Astrocyte (in vitro differentiated cells and primary cell): ENCODE results near the gene ADGRE1. TPM values are rescaled to one million over a fixed set of nuclear protein-coding genes. Genes with fewer than 3 reads are reported as not detected.

ENCODE experiments used
- DNase-seq: peaks from one replicate; pipeline ENCODE4 v3.0.0-alpha.2; 2010; ENCODE audit warnings: low read depth
- FAIRE-seq: peaks from 2 replicates; lab custom pipeline; 2011; peaks lifted over from hg19 to GRCh38; lab: Jason Lieb, UNC
- H2AFZ ChIP-seq: 2 replicates; pipeline ENCODE4 v1.6.0; 2012; ENCODE audit warnings: low read depth, low read length, inconsistent platforms
- H3K27ac ChIP-seq: 2 replicates; pipeline ENCODE4 v1.5.1; 2011; ENCODE audit warnings: low read depth, low read length, inconsistent platforms
- H3K27me3 ChIP-seq: 2 replicates; pipeline ENCODE4 v1.6.0; 2011; ENCODE audit warnings: low read length, inconsistent platforms; ENCODE audit not compliant: insufficient read depth
- H3K36me3 ChIP-seq: 2 replicates; pipeline ENCODE4 v1.5.1; 2011; ENCODE audit warnings: low read length, inconsistent platforms; ENCODE audit not compliant: insufficient read depth
- H3K4me1 ChIP-seq: 2 replicates; pipeline ENCODE4 v1.5.1; 2011; ENCODE audit warnings: low read length, inconsistent platforms; ENCODE audit not compliant: insufficient read depth
- H3K4me2 ChIP-seq: 2 replicates; pipeline ENCODE4 v1.6.0; 2012; ENCODE audit warnings: low read length, inconsistent platforms
- H3K4me3 ChIP-seq: 2 replicates; pipeline ENCODE4 v1.5.1; 2011; ENCODE audit warnings: low read depth, mild to moderate bottlenecking, low read length, inconsistent platforms; ENCODE audit not compliant: insufficient read depth
- H3K79me2 ChIP-seq: 2 replicates; pipeline ENCODE4 v1.6.0; 2012; ENCODE audit warnings: mild to moderate bottlenecking, low read length, inconsistent platforms; ENCODE audit not compliant: insufficient read depth
- H3K9ac ChIP-seq: 2 replicates; pipeline ENCODE4 v1.6.0; 2012; ENCODE audit warnings: mild to moderate bottlenecking, low read length, inconsistent platforms
- H3K9me3 ChIP-seq: 2 replicates; pipeline ENCODE4 v1.5.1; 2012; ENCODE audit warnings: low read depth, mild to moderate bottlenecking, low read length, inconsistent platforms; ENCODE audit not compliant: insufficient read depth
- H4K20me1 ChIP-seq: 2 replicates; pipeline ENCODE4 v1.6.0; 2012; ENCODE audit warnings: low read length, inconsistent platforms; ENCODE audit not compliant: insufficient read depth
- H3K27ac Mint-ChIP-seq: one replicate; pipeline ENCODE4 v1.8.0; 2021; ENCODE audit warnings: mild to moderate bottlenecking, mixed read lengths; ENCODE audit not compliant: unreplicated experiment
- H3K27me3 Mint-ChIP-seq: one replicate; pipeline ENCODE4 v1.8.0; 2021; ENCODE audit warnings: low read depth, mixed read lengths; ENCODE audit not compliant: unreplicated experiment
- H3K36me3 Mint-ChIP-seq: one replicate; pipeline ENCODE4 v1.8.0; 2021; ENCODE audit warnings: low read depth, mixed read lengths; ENCODE audit not compliant: unreplicated experiment
- H3K4me1 Mint-ChIP-seq: one replicate; pipeline ENCODE4 v1.8.0; 2021; ENCODE audit warnings: low read depth, mixed read lengths; ENCODE audit not compliant: unreplicated experiment
- H3K4me3 Mint-ChIP-seq: one replicate; pipeline ENCODE4 v1.8.0; 2021; ENCODE audit warnings: mild to moderate bottlenecking, moderate library complexity, mixed read lengths; ENCODE audit not compliant: unreplicated experiment
- H3K9me3 Mint-ChIP-seq: one replicate; pipeline ENCODE4 v1.8.0; 2021; ENCODE audit warnings: mild to moderate bottlenecking, mixed read lengths; ENCODE audit not compliant: unreplicated experiment
- CTCF ChIP-seq: IDR thresholded peaks from 2 replicates; pipeline ENCODE4 v1.5.1; 2011; ENCODE audit warnings: low read depth, mild to moderate bottlenecking, inconsistent platforms, low read length, moderate library complexity; ENCODE audit not compliant: insufficient read depth
- EZH2 ChIP-seq: IDR thresholded peaks from 2 replicates; pipeline ENCODE4 v1.6.1; 2012; ENCODE audit warnings: mild to moderate bottlenecking, low read length, inconsistent platforms; ENCODE audit not compliant: insufficient read depth
- total RNA-seq: library from RNA; stranded (reverse); gene quantifications from 2 replicates; pipeline ENCODE4 v1.2.1, GENCODE V29; 2021

ADGRE1 gene
- total RNA-seq, 1 donor from 2014 or later = not detected

GRCh38 chr19:6988257-6988656 is 100.9 kb downstream of the ADGRE1 start:
- Histone ChIP-seq H2AFZ (no peak overlapping the region), H3K27me3 (no peaks in the 10 kb centered on the region), H4K20me1 (no peaks in the 10 kb centered on the region), H3K9me3 (peaks cover 17% of the 10 kb centered on the region), H3K9ac (no peak overlapping the region), H3K4me1 (no peaks in the 10 kb centered on the region), H3K79me2 (no peaks in the 10 kb centered on the region), H3K27ac (no peak overlapping the region), H3K4me3 (no peak overlapping the region), H3K36me3 (no peaks in the 10 kb centered on the region), H3K4me2 (no peak overlapping the region)
- Mint-ChIP-seq H3K27ac (no peak overlapping the region), H3K4me1 (no peaks in the 10 kb centered on the region), H3K9me3 (peaks cover 16% of the 10 kb centered on the region), H3K4me3 (no peak overlapping the region), H3K27me3 (no peaks in the 10 kb centered on the region), H3K36me3 (no peaks in the 10 kb centered on the region)
- DNase-seq = no peak
- TF ChIP-seq CTCF = no peak
- no peak for TF ChIP-seq EZH2
- FAIRE-seq = no peak

Other genes with a start within 250 kb of the ADGRE1 start
- not detected in 2 replicates for gene TNFSF14, start 217.4 kb upstream of the ADGRE1 start, total RNA-seq
- gene C3, start 166.9 kb upstream of the ADGRE1 start, total RNA-seq = 0.77 and 2.4 TPM in 2 replicates
- gene GPR108, start 150.0 kb upstream of the ADGRE1 start, total RNA-seq = 41.6 and 50.9 TPM in 2 replicates
- gene TRIP10, start 147.9 kb upstream of the ADGRE1 start, total RNA-seq = 36.3 and 41.4 TPM in 2 replicates
- gene SH2D3A, start 120.1 kb upstream of the ADGRE1 start, total RNA-seq = 0.91 and 2.6 TPM in 2 replicates
- gene VAV1, start 114.9 kb upstream of the ADGRE1 start, total RNA-seq = not detected in 2 replicates
- not detected in 2 replicates for gene MBD3L2B, start 133.9 kb downstream of the ADGRE1 start, total RNA-seq
- gene MBD3L5, start 143.0 kb downstream of the ADGRE1 start, total RNA-seq = not detected in 2 replicates
- gene MBD3L4, start 152.6 kb downstream of the ADGRE1 start, total RNA-seq = not detected in 2 replicates
- 0.57 TPM in 1 of 2 replicates, not detected in the other for gene MBD3L2, start 161.7 kb downstream of the ADGRE1 start, total RNA-seq
- not detected in 2 replicates for gene MBD3L3, start 171.1 kb downstream of the ADGRE1 start, total RNA-seq
- gene ZNF557, start 182.1 kb downstream of the ADGRE1 start, total RNA-seq = 9.0 and 9.6 TPM in 2 replicates